Left lung (tissue), 14 donors: ENCODE measurements around the gene CLASRP. TPM values are rescaled to one million over a fixed set of nuclear protein-coding genes. Genes with fewer than 3 reads are reported as not detected.

Source experiments
- ATAC-seq: fragments of 200-7000 bp; cut with Tn5 transposase; one replicate; pipeline ENCODE4 v1.9.1; 2020; ENCODE audit warnings: moderate library complexity
- DNase-seq, 4 donors: peaks; one replicate each; pipeline ENCODE4 v3.0.0-alpha.2; 2013 to 2020
- H3K27ac ChIP-seq, 2 donors: fragments of 200-600 bp; sonication (generic) in 1 of 2; one replicate each; pipeline versions ENCODE4 v1.5.0 to v1.8.0; 2020 to 2021
- H3K27me3 ChIP-seq, 2 donors: fragments of 200-600 bp; sonication (generic) in 1 of 2; one replicate each; pipeline versions ENCODE4 v1.5.0 to v1.8.0; 2020 to 2021
- H3K36me3 ChIP-seq, 2 donors: fragments of 200-600 bp; sonication (generic) in 1 of 2; one replicate each; pipeline versions ENCODE4 v1.5.0 to v1.8.0; 2020 to 2021
- H3K4me1 ChIP-seq, 2 donors: fragments of 200-600 bp; one replicate each; pipeline ENCODE4 v1.8.0; 2021
- H3K4me3 ChIP-seq, 2 donors: fragments of 200-600 bp; sonication (generic) in 1 of 2; one replicate each; pipeline versions ENCODE4 v1.5.0 to v1.8.0; 2020 to 2021; ENCODE audit warnings: mild to moderate bottlenecking in 1 of 2
- H3K9me3 ChIP-seq, 2 donors: fragments of 200-600 bp; sonication (generic) in 1 of 2; one replicate each; pipeline versions ENCODE4 v1.5.0 to v1.8.0; 2020 to 2021
- CTCF ChIP-seq, 2 donors: fragments of 200-600 bp; sonication (generic) in 1 of 2; IDR thresholded peaks; one replicate each; pipeline versions ENCODE4 v1.5.0 to v1.8.0; 2021; ENCODE audit warnings: antibody characterized with exemption in 2 of 2
- intact Hi-C, 2 donors: fragments of 100-400 bp; cut with DNase I; formaldehyde crosslinking; loops; one replicate each; pipeline versions ENCODE4 v1.11.2 to v1.14.2; 2022
- long read RNA-seq, 12 donors: library from polyadenylated mRNA in 2 of 12; unstranded in 2 of 12; transcript quantifications; one replicate each; pipeline ENCODE4 v2.0.0 and lab custom pipeline, GENCODE V29; 2019 to 2026
- polyA plus RNA-seq, 6 donors: library from polyadenylated mRNA; unstranded; fragments of 120-200 nt; gene quantifications; one replicate each; pipeline ENCODE4 v1.2.1, GENCODE V29; 2013; ENCODE audit not compliant: insufficient read length in 6 of 6
- total RNA-seq, 2 donors: library from RNA; stranded (reverse); fragmentation: NEBNext Ultra II Directional; extraction: Animal tissue kit (Norgen Biotek cat#: 25700); gene quantifications; one replicate each; pipeline ENCODE4 v1.2.1, GENCODE V29; 2021
- donor health status: DM: no; HTN: yes; CAD: no.
- donor health status: DM: no; HTN: no; CAD: no.

The CLASRP gene, protein sequence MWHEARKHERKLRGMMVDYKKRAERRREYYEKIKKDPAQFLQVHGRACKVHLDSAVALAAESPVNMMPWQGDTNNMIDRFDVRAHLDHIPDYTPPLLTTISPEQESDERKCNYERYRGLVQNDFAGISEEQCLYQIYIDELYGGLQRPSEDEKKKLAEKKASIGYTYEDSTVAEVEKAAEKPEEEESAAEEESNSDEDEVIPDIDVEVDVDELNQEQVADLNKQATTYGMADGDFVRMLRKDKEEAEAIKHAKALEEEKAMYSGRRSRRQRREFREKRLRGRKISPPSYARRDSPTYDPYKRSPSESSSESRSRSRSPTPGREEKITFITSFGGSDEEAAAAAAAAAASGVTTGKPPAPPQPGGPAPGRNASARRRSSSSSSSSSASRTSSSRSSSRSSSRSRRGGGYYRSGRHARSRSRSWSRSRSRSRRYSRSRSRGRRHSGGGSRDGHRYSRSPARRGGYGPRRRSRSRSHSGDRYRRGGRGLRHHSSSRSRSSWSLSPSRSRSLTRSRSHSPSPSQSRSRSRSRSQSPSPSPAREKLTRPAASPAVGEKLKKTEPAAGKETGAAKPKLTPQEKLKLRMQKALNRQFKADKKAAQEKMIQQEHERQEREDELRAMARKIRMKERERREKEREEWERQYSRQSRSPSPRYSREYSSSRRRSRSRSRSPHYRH
- total RNA-seq (10 to 100 TPM; 62.9 to 77.5 TPM), polyA plus RNA-seq (10 to 100 TPM; 74.7 to 95.3 (median 85.9) TPM)
- long read RNA-seq, donor 1, transcript CLASRP-215 (4 exons, 582 nt): major isoform, 5 of 13 reads
- long read RNA-seq, donor 1, partial matches to known transcripts: 0 of 13 reads
- long read RNA-seq, donor 1, other reads (novel, unspliced or antisense): 0 of 13 reads
- long read RNA-seq, donor 2, transcript CLASRP-215 (4 exons, 582 nt): major isoform, 5 of 19 reads
- long read RNA-seq, donor 2, partial matches to known transcripts: 10 of 19 reads
- long read RNA-seq, donor 2, other reads (novel, unspliced or antisense): 0 of 19 reads
- long read RNA-seq, donor 3, partial matches to known transcripts: 0 of 1 reads
- long read RNA-seq, donor 3, other reads (novel, unspliced or antisense): 0 of 1 reads
- long read RNA-seq, donor 4, partial matches to known transcripts: 1 of 2 reads
- long read RNA-seq, donor 4, other reads (novel, unspliced or antisense): 0 of 2 reads
- long read RNA-seq, donor 5, partial matches to known transcripts: 0 of 8 reads
- long read RNA-seq, donor 5, other reads (novel, unspliced or antisense): 0 of 8 reads
- long read RNA-seq, donor 6, partial matches to known transcripts: 0 of 8 reads
- long read RNA-seq, donor 6, other reads (novel, unspliced or antisense): 0 of 8 reads
- long read RNA-seq, donor 7, partial matches to known transcripts: 0 of 3 reads
- long read RNA-seq, donor 7, other reads (novel, unspliced or antisense): 0 of 3 reads
- long read RNA-seq, donor 8, partial matches to known transcripts: 0 of 8 reads
- long read RNA-seq, donor 8, other reads (novel, unspliced or antisense): 0 of 8 reads
- long read RNA-seq, donor 9: 0 reads
- long read RNA-seq, donor 10, partial matches to known transcripts: 0 of 2 reads
- long read RNA-seq, donor 10, other reads (novel, unspliced or antisense): 1 of 2 reads
- long read RNA-seq, donor 11: 0 reads
- long read RNA-seq, donor 12, partial matches to known transcripts: 0 of 6 reads
- long read RNA-seq, donor 12, other reads (novel, unspliced or antisense): 0 of 6 reads

- no peak for TF ChIP-seq CTCF (IDR thresholded peaks at IDR 0.05)
- H3K9me3 ChIP-seq: no peaks in the 10 kb centered on the region
- H3K4me3 ChIP-seq: peak within 1 kb of the TSS; percentile 97
- H3K27ac ChIP-seq: peak within 1 kb of the TSS; percentile 96 to 97
- intact Hi-C loops: no loop called here
- peaks cover 14 to 45% of the 10 kb centered on the region in 2 donors for H3K4me1 ChIP-seq
- ATAC-seq (peak; percentile 99), DNase-seq (peak; percentile 89 to 97 (median 94))
- H3K36me3 ChIP-seq: peaks cover 0 to 78% of the 10 kb centered on the region in 2 donors
- no peaks in the 10 kb centered on the region for H3K27me3 ChIP-seq
These were observed at the start of gene CLASRP for GRCh38 chr19:45038931-45039893. Gene CLASRP (plus strand): TSS chr19:45039045. CDS start chr19:45040213, 1,168 bp downstream.

- Histone ChIP-seq H3K4me3 (no peak overlapping the region), H3K36me3 (peaks cover 0 to 88% of the 10 kb centered on the region in 2 donors), H3K27me3 (no peaks in the 10 kb centered on the region), H3K27ac (no peak overlapping the region), H3K9me3 (no peaks in the 10 kb centered on the region), H3K4me1 (no peaks in the 10 kb centered on the region)
- DNase-seq: no peak
- TF ChIP-seq CTCF (IDR thresholded peaks at IDR 0.05): no peak
- ATAC-seq: no peak
- intact Hi-C loops: no loop called here
These were observed 48.4 kb upstream of the CLASRP start for GRCh38 chr19:44990459-44990858.

DNA sequence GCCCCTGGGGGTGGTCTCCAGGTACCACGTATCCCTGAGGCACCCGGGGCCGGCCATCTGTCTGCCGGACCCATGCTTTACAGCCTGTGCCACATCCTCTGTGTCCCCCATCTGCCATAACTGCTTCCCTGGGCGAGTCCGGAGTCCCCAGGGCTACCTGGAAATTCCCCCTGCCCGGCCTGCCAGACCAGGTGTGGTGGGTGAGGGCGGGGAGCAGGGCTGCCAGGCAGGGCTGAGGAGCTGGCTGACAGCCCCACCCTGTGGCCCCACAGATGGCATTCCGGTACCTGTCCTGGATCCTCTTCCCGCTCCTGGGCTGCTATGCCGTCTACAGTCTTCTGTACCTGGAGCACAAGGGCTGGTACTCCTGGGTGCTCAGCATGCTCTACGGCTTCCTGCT is 47.9 kb upstream of the CLASRP start:
- Histone ChIP-seq H3K9me3 (no peaks in the 10 kb centered on the region), H3K4me1 (no peaks in the 10 kb centered on the region), H3K4me3 (no peak overlapping the region), H3K27me3 (no peaks in the 10 kb centered on the region), H3K27ac (no peak overlapping the region), H3K36me3 (peaks cover 0 to 83% of the 10 kb centered on the region in 2 donors)
- DNase-seq (no peak), ATAC-seq (no peak)
- TF ChIP-seq CTCF (IDR thresholded peaks at IDR 0.05): no peak
- intact Hi-C loops: no loop called here
